Right lobe of liver (tissue), 4 donors: ENCODE data around the gene SPON2.

Experiments
- CTCF ChIP-seq, 4 donors: fragments of 200-600 bp in 3 of 4; fragments of 450-650 bp in 1 of 4; IDR thresholded peaks; one replicate each; pipeline versions ENCODE4 v1.5.1 to v1.8.0; 2016 to 2022; ENCODE audit warnings: antibody characterized with exemption in 4 of 4, mild to moderate bottlenecking in 2 of 4
- POLR2A ChIP-seq: fragments of 450-650 bp; IDR thresholded peaks from one replicate; pipeline ENCODE4 v1.6.1; 2017; ENCODE audit warnings: antibody characterized with exemption, mild to moderate bottlenecking
- donor health status: DM: no; HTN: no; CAD: no.
- donor health status: DM: no; HTN: no; CAD: no.
- donor health status: DM: no; HTN: yes; CAD: no.

- TF ChIP-seq CTCF (IDR thresholded peaks at IDR 0.05): no peak
- no peak for TF ChIP-seq POLR2A
Observed at GRCh38 chr4:1166509-1167243, 5.7 kb downstream of the SPON2 start.
